Stimulated activated CD4-positive, alpha-beta T cell treated with anti-CD3 and anti-CD28 coated beads, Interleukin-4, amount 100 ng/mL, for 4 hours (primary cell): ENCODE data around the gene VTI1A.

ENCODE experiments used
- DNase-seq, 2 experiments: peaks; one replicate each; pipeline ENCODE4 v3.0.0-alpha.2; 2020

The VTI1A gene

GRCh38 chr10:112593023-112593422 is 146.0 kb downstream of the VTI1A start:
- DNase-seq: no peak

GRCh38 chr10:112601214-112602090 is 154.4 kb downstream of the VTI1A start:
- DNase-seq: no peak

GRCh38 chr10:112603062-112603461 is 156.0 kb downstream of the VTI1A start:
- no peak for DNase-seq

- no peak for DNase-seq
These were observed 158.0 kb downstream of the VTI1A start for GRCh38 chr10:112605063-112605462.

GRCh38 chr10:112607506-112607905 is 160.5 kb downstream of the VTI1A start:
- DNase-seq: no peak

GRCh38 chr10:112613620-112614019 is 166.6 kb downstream of the VTI1A start:
- no peak for DNase-seq

GRCh38 chr10:112614072-112614471 is 167.1 kb downstream of the VTI1A start:
- DNase-seq: no peak

- DNase-seq: no peak
These were observed 167.6 kb downstream of the VTI1A start for GRCh38 chr10:112614586-112614985.

GRCh38 chr10:112615269-112615668 is 168.3 kb downstream of the VTI1A start:
- DNase-seq: no peak

GRCh38 chr10:112616647-112617046 is 169.6 kb downstream of the VTI1A start:
- DNase-seq: no peak

GRCh38 chr10:112618814-112619213 is 171.8 kb downstream of the VTI1A start:
- DNase-seq: no peak

- DNase-seq: no peak
These were observed 172.5 kb downstream of the VTI1A start for GRCh38 chr10:112619556-112619955.

GRCh38 chr10:112622786-112623185 is 175.8 kb downstream of the VTI1A start:
- no peak for DNase-seq

- DNase-seq: no peak
These were observed 177.6 kb downstream of the VTI1A start for GRCh38 chr10:112624546-112625048.

- DNase-seq: no peak
These were observed 182.1 kb downstream of the VTI1A start for GRCh38 chr10:112628951-112629609.

GRCh38 chr10:112631501-112632400 is 184.7 kb downstream of the VTI1A start:
- no peak for DNase-seq

GRCh38 chr10:112634096-112634830 is 187.2 kb downstream of the VTI1A start:
- DNase-seq: no peak

- no peak for DNase-seq
These were observed 190.9 kb downstream of the VTI1A start for GRCh38 chr10:112637901-112638300.

GRCh38 chr10:112639298-112639697 is 192.3 kb downstream of the VTI1A start:
- DNase-seq: no peak

- DNase-seq: no peak
These were observed 193.6 kb downstream of the VTI1A start for GRCh38 chr10:112640638-112641037.

- DNase-seq: no peak
These were observed 196.7 kb downstream of the VTI1A start for GRCh38 chr10:112643600-112644264.

GRCh38 chr10:112644265-112644645 is 197.2 kb downstream of the VTI1A start:
- DNase-seq: no peak
